Measurements from ENCODE around the gene TMEM37.

Gene TMEM37

DNA sequence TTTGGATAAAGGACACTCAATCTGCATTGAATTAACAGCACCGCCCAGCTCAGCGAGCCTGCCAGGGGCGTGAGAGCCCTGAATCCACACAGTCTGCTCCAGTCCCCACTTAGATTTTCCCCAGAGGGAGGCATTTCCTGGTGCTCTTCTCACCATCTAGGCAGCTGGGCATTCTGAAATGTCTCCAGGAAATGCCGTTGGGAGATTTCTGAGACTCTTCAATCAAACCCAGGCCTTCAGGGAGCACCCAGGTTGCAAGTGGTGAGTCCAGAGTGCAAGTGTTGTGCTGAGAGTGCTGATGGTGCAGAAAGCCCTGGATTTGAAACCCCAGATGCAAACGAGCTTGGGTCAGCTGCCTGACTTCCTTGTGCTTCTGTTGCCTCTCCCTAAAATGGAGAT, 23.4 kb upstream of the TMEM37 start:
- no peak for DNase-seq (ENCODE audit: low read depth)
- TF ChIP-seq, protein P1, sequence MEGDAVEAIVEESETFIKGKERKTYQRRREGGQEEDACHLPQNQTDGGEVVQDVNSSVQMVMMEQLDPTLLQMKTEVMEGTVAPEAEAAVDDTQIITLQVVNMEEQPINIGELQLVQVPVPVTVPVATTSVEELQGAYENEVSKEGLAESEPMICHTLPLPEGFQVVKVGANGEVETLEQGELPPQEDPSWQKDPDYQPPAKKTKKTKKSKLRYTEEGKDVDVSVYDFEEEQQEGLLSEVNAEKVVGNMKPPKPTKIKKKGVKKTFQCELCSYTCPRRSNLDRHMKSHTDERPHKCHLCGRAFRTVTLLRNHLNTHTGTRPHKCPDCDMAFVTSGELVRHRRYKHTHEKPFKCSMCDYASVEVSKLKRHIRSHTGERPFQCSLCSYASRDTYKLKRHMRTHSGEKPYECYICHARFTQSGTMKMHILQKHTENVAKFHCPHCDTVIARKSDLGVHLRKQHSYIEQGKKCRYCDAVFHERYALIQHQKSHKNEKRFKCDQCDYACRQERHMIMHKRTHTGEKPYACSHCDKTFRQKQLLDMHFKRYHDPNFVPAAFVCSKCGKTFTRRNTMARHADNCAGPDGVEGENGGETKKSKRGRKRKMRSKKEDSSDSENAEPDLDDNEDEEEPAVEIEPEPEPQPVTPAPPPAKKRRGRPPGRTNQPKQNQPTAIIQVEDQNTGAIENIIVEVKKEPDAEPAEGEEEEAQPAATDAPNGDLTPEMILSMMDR (IDR thresholded peaks at IDR 0.05; ENCODE audit: low read length, missing control alignments) = no peak
- H3K4me3 ChIP-seq (replicated peaks; ENCODE audit: low read depth, low read length) = no peak overlapping the region

DNA sequence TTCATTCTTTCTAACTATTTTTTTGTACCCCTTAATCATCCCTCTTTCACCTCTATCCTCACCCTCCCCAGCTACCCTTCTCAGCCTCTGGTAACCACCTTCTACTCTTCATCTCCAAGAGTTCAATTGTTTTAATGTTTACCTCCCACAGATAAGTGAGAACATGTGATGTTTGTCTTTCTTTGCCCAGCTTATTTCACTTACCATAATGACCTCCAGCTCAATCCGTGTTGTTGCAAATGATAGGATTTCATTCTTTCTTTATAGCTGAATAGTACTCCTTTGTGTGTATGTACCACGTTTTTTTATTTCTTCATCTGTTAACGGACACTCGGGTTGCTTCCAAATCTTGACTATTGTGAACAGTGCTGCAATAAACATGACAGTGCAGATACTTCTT, 22.1 kb upstream of the TMEM37 start:
- no peak for DNase-seq (ENCODE audit: low read depth)
- TF ChIP-seq, protein P1 (IDR thresholded peaks at IDR 0.05; ENCODE audit: low read length, missing control alignments) = no peak
- no peak overlapping the region for H3K4me3 ChIP-seq (replicated peaks; ENCODE audit: low read depth, low read length)

DNA sequence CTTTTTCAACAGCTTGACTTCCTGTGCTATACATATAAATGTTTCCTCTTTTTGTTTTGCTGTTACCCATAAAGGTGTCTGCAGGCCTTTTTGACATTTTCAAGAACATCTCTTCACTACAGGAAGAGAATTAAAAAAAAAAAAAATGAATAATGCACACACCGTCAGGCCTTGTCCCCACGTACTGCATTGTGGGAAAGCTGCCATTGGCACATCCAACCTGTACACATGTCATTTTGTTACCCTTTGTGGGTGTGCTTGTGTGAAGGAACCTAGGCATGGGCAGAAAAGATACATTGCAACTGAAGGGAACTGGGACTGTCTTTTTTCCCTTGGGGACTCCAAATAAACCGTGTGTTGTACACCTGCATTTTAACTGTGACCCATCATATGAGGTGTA, 16.8 kb upstream of the TMEM37 start:
- H3K4me3 ChIP-seq (replicated peaks; ENCODE audit: low read depth, low read length) = no peak overlapping the region
- TF ChIP-seq, protein P1 (IDR thresholded peaks at IDR 0.05; ENCODE audit: low read length, missing control alignments) = no peak
- DNase-seq (ENCODE audit: low read depth) = no peak

DNA sequence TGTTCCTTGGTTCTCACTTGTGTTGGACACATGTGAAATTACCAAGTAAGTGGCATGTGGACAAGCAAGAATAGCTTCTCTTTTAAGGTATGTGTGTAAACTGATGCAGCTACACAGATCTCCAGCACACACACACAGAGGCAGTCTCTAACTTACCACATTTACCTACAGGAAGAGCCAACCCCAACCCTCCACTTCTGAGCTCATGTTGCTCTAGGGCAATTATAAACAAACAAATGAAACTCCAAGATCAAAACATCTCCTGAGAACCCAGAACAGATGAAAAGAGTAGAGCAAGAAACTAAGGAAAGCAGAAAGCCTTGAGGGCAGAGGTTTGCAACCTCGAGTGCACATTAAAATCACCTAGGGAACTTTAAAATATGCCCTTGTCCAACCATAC, 16.0 kb upstream of the TMEM37 start:
- no peak overlapping the region for H3K4me3 ChIP-seq (replicated peaks; ENCODE audit: low read depth, low read length)
- TF ChIP-seq, protein P1 (IDR thresholded peaks at IDR 0.05; ENCODE audit: low read length, missing control alignments) = no peak
- no peak for DNase-seq (ENCODE audit: low read depth)

DNA sequence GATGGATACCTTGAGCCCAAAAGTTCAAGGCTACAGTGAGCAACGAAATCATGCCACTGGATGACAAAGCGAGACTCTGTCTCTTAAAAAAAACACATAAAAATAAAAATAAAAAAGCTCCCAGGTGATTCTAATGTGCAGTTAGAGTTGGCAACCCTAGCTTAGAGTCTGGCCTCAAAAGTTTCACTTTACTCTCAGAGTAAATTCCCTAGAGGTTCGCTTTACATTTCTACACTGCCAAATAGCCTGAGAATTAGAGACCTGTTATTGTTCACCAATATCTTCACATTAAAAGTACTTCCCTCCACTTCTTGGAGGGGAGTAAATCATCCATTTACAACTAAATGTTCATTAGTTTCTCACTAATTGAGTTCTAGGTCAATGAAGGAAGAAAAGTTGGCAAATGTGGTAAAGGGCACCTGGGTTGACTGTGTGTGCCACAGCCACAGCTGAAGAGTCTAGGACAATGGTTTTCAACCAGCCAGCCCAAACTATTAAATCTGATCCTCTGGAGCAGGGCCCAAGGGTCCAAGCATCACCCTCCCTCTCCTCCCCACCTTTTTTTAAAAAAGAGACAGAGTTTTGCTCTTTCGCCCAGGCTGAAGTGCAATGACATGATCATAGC, 15.2 kb upstream of the TMEM37 start:
- TF ChIP-seq, protein P1 (IDR thresholded peaks at IDR 0.05; ENCODE audit: low read length, missing control alignments) = no peak
- H3K4me3 ChIP-seq (replicated peaks; ENCODE audit: low read depth, low read length) = no peak overlapping the region
- no peak for DNase-seq (ENCODE audit: low read depth)

DNA sequence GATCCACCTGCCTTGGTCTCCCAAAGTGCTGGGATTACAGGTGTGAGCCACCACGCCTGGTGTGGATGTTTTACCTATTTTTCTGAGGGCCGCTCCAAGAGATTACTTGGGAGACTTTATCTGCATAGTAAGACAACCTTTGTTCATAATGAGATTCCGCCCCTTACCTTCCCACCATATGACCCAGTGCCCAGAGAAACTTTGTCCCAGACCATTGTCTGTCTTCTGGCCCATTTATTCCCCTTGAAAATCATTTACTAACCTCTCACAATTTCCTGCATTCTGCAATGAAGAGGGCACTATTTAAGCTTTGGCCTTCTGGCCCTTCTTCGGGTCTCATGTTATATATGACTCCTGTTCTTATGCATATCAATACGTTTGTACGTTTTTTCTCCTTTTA, 13.7 kb upstream of the TMEM37 start:
- TF ChIP-seq, protein P1 (IDR thresholded peaks at IDR 0.05; ENCODE audit: low read length, missing control alignments) = no peak
- no peak for DNase-seq (ENCODE audit: low read depth)
- H3K4me3 ChIP-seq (replicated peaks; ENCODE audit: low read depth, low read length) = no peak overlapping the region

DNA sequence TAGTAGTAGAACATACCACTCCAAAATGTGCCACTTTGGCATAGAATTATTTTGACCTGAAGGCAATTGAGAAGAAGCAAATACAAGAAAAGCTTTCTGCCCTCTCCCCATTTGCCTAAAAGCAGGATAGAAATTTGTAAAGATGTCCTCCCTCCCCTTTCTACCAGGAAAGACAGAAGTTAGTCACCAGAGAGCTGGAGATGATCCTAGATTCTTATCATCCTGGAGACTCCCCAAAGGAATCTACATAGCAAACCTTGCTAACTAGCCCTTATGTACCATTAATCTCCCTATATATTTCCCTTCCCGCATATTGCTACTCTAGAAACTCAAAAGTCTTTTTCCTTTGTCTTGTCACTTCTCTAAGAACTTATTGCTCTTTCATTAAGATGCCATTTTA, 12.6 kb upstream of the TMEM37 start:
- H3K4me3 ChIP-seq (replicated peaks; ENCODE audit: low read depth, low read length) = no peak overlapping the region
- TF ChIP-seq, protein P1 (IDR thresholded peaks at IDR 0.05; ENCODE audit: low read length, missing control alignments) = no peak
- no peak for DNase-seq (ENCODE audit: low read depth)
